ENCODE data around the gene PALB2. TPM values are rescaled to one million over a fixed set of nuclear protein-coding genes. Genes with fewer than 3 reads are reported as not detected.
A peak's percentile ranks its signal among the peaks of the same experiment; 100 is the strongest.

Gene PALB2
- total RNA-seq, 1 donor from 2014 or later: 15.4 TPM

- H3K4me1 Mint-ChIP-seq: no peaks in the 10 kb centered on the region
- no peak overlapping the region for H3K4me3 Mint-ChIP-seq
- DNase-seq (ENCODE audit: low spot score in 2 of 2, unreplicated experiment in 2 of 2): no peak
- no peak for TF ChIP-seq CTCF (IDR thresholded peaks at IDR 0.05; ENCODE audit: unreplicated experiment)
- no peaks in the 10 kb centered on the region for H3K9me3 Mint-ChIP-seq
- H3K27me3 Mint-ChIP-seq (ENCODE audit: low read depth): no peaks in the 10 kb centered on the region
- H3K36me3 Mint-ChIP-seq: peaks cover 19% of the 10 kb centered on the region
- no peak overlapping the region for H3K27ac Mint-ChIP-seq
Measured at GRCh38 chr16:23577493-23577892, 63.6 kb downstream of the PALB2 start.

GRCh38 chr16:23575834-23576233 lies 65.3 kb downstream of the PALB2 start:
- DNase-seq (ENCODE audit: low spot score in 2 of 2, unreplicated experiment in 2 of 2): no peak
- no peak for TF ChIP-seq CTCF (IDR thresholded peaks at IDR 0.05; ENCODE audit: unreplicated experiment)
- H3K4me3 Mint-ChIP-seq: no peak overlapping the region
- no peak overlapping the region for H3K27ac Mint-ChIP-seq
- peaks cover 23% of the 10 kb centered on the region for H3K36me3 Mint-ChIP-seq
- no peaks in the 10 kb centered on the region for H3K9me3 Mint-ChIP-seq
- no peaks in the 10 kb centered on the region for H3K27me3 Mint-ChIP-seq (ENCODE audit: low read depth)
- H3K4me1 Mint-ChIP-seq: no peaks in the 10 kb centered on the region

GRCh38 chr16:23573817-23574216 lies 67.3 kb downstream of the PALB2 start:
- TF ChIP-seq CTCF (IDR thresholded peaks at IDR 0.05; ENCODE audit: unreplicated experiment): no peak
- Mint-ChIP-seq H3K9me3 (no peaks in the 10 kb centered on the region), H3K36me3 (peaks cover 22% of the 10 kb centered on the region), H3K27ac (no peak overlapping the region), H3K4me3 (no peak overlapping the region), H3K4me1 (no peaks in the 10 kb centered on the region), H3K27me3 (ENCODE audit: low read depth) (no peaks in the 10 kb centered on the region)
- DNase-seq (ENCODE audit: low spot score in 2 of 2, unreplicated experiment in 2 of 2): no peak

- Mint-ChIP-seq H3K27ac (no peak overlapping the region), H3K4me1 (no peaks in the 10 kb centered on the region), H3K36me3 (peaks cover 29% of the 10 kb centered on the region), H3K27me3 (ENCODE audit: low read depth) (no peaks in the 10 kb centered on the region), H3K4me3 (no peak overlapping the region), H3K9me3 (no peaks in the 10 kb centered on the region)
- TF ChIP-seq CTCF (IDR thresholded peaks at IDR 0.05; ENCODE audit: unreplicated experiment): no peak
- no peak for DNase-seq (ENCODE audit: low spot score in 2 of 2, unreplicated experiment in 2 of 2)
Measured at GRCh38 chr16:23572394-23572793, 68.7 kb downstream of the PALB2 start.

GRCh38 chr16:23571895-23572294 lies 69.2 kb downstream of the PALB2 start:
- H3K27me3 Mint-ChIP-seq (ENCODE audit: low read depth): no peaks in the 10 kb centered on the region
- no peak for DNase-seq (ENCODE audit: low spot score in 2 of 2, unreplicated experiment in 2 of 2)
- no peaks in the 10 kb centered on the region for H3K4me1 Mint-ChIP-seq
- TF ChIP-seq CTCF (IDR thresholded peaks at IDR 0.05; ENCODE audit: unreplicated experiment): no peak
- H3K36me3 Mint-ChIP-seq: peaks cover 34% of the 10 kb centered on the region
- no peak overlapping the region for H3K27ac Mint-ChIP-seq
- H3K4me3 Mint-ChIP-seq: no peak overlapping the region
- H3K9me3 Mint-ChIP-seq: no peaks in the 10 kb centered on the region

- no peak for TF ChIP-seq CTCF (IDR thresholded peaks at IDR 0.05; ENCODE audit: unreplicated experiment)
- no peak for DNase-seq (ENCODE audit: low spot score in 2 of 2, unreplicated experiment in 2 of 2)
- H3K4me1 Mint-ChIP-seq: no peaks in the 10 kb centered on the region
- H3K9me3 Mint-ChIP-seq: no peaks in the 10 kb centered on the region
- no peaks in the 10 kb centered on the region for H3K27me3 Mint-ChIP-seq (ENCODE audit: low read depth)
- peaks cover 38% of the 10 kb centered on the region for H3K36me3 Mint-ChIP-seq
- peak overlapping the region; percentile 53 for H3K27ac Mint-ChIP-seq
- no peak overlapping the region for H3K4me3 Mint-ChIP-seq
Measured at GRCh38 chr16:23570992-23571632, 70.0 kb downstream of the PALB2 start.
